ENCODE measurements around the gene RCOR3.
A peak's percentile ranks its signal among the peaks of the same experiment; 100 is the strongest.
"Not testable (repeated sequence)": the region's sequence is repeated elsewhere in the genome, so short reads cannot be mapped to it uniquely, and the experiment has no call there.

Gene RCOR3

DNA sequence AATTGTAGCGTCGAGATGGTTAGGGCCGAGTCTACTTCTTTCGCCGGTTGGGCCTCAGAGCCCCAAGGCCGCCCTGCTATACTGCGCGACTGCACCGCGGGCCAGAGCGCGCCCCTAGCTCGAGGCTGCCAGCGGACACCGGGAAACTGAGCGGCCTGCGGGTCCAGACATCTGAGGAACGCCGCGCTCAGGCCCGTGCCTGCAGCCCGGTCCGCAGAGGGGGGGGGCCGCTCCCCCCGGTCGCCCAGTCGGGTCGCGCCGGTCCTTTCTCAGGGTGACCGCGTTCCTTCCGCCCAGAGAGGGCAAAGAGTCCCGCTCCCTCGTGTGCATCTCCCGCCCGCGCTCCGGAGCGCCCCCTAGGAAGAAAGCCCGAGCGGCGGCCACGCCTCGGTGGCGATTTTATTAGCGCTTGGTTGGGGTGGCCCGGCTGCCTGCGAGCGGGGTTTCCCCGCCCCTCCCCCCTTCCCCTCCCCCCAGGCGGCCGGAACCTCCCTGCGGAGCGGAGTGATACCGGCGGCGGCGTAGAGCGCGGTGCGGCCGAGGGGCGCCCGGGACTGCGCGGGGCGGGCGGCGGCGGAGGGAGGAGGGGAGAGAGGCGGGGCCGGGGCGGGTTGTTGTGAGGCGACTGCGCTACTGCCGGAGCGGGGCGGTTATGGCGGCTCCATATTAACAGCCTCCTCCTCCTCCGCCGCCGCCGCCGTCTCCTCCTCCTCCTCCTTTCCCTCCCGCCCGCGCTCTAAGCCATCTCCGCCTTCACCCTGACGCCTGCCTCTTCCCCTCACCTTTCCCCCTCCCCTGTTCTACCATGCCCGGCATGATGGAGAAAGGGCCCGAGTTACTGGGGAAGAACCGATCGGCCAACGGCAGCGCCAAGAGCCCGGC is at the start of gene RCOR3:
Gene RCOR3, plus strand, starts transcription at position 611 of the 882 bp plus-strand sequence. Its CDS starts 195 bp downstream, at position 806.
- DNase-seq: peak; percentile 93

DNA sequence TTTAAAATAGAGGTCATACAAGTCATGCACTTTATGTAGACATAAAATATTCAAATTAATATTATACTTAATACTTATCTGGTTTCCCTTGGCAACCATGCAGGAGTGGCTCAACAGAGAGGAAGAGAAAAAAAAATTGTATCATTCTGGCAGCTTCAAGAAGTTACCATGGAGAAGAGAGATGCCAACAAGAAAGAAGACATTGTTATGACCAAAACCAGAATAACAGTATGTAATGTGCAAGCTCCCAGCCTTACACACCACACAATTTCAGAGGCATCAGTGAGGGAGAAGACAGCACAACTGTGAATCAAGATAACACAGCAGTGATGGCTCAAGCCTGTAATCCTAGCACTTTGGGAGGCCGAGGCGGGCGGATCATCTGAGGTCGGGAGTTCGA is 49.1 kb upstream of the RCOR3 start:
- DNase-seq: peak; percentile 3

- no peak for DNase-seq
Measured at GRCh38 chr1:211210965-211211364, 48.2 kb upstream of the RCOR3 start.

- no peak for DNase-seq
Measured at GRCh38 chr1:211213702-211214101, 45.5 kb upstream of the RCOR3 start.

DNA sequence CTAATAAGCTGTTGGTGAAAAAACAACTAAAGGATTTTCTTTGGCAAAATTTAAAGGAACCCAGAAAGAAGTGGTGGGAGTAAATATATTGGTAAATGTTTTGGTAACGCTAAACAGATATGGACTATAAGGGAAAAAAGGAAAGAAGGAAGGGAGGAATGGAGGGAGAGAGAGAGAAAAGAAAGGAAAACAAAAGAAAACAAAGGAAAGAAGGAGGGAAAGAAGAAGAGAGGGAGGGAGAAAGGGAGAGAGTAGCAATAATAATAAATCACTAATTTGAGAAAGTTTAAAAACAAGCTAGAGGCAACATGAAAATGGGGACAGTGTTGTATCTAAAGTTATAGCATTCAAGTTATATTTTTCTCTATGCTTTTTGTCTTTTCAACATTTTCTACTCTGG is 43.6 kb upstream of the RCOR3 start:
- no peak for DNase-seq

DNA sequence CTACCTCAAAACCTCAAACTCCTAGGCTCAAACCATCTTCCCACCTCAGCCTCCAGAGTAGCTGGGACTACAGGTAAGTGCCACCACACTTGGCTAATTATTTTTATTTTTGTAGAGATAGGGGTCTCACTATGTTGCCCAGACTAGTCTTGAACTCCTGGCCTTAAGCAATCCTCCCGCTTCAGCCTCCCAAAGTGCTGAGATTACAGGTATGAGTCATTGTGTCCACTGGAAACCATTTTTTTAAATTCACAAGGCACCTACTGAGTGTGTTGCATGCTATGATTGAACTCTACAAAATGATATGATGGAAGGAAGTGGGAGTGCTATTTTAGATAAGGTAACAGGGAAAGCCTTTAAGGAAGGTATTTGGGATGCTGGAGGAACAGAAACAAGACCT is 41.8 kb upstream of the RCOR3 start:
- DNase-seq: no peak

GRCh38 chr1:211222469-211223234 is 36.5 kb upstream of the RCOR3 start:
- not testable (repeated sequence) for DNase-seq

DNA sequence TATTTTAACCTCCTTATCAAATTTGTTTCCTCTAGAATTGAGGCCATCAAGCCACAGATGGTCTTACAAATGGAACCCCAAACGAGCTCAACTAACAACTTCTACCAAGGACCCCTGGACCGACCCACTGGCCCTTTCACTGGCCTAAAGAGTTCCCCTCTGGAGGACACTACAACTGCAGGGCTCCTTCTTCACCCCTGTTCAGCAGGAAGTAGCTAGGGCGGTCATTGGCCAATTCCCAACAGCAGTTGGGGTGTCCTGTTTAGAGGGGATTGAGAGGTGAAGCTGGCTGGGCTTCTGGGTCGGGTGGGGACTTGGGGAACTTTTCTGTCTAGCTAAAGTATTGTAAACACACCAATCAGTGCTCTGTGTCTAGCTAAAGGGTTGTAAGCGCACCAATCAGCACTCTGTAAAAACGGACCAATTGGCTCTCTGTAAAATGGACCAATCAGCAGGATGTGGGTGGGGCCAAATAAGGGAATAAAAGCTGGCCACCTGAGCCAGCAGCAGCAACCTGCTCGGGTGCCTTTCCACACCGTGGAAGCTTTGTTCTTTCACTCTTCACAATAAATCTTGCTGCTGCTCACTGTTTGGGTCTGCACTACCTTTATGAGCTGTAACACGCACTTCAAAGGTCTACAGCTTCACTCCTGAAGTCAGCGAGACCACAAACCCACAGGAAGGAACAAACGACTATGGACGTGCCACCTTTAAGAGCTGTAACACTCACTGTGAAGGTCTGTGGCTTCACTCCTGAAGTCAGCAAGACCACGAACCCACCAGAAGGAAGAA is 30.4 kb upstream of the RCOR3 start:
- not testable (repeated sequence) for DNase-seq

- no peak for DNase-seq
Measured at GRCh38 chr1:211229365-211229759, 29.8 kb upstream of the RCOR3 start.

GRCh38 chr1:211231873-211232272 is 27.3 kb upstream of the RCOR3 start:
- peak; percentile 30 for DNase-seq

GRCh38 chr1:211236633-211237320 is 22.4 kb upstream of the RCOR3 start:
- DNase-seq: no peak

- no peak for DNase-seq
Measured at GRCh38 chr1:211237579-211237978, 21.6 kb upstream of the RCOR3 start.

DNA sequence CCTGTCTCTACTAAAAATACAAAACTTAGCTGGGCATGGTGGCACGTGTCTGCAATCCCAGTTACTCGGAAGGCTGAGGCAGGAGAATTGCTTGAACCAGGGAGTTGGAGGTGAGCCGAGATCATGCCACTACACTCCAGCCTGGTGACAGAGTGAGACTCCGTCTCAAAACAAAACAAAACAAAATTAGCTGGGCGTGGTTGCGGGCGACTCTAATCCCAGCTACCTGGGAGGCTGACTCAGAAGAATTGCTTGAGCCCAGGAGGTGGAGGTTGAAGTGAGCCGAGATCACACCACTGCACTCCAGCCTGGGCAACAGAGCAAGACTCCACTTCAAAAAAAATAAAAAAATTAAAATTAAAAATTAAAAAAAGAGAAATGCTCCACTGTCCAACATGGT is 18.6 kb upstream of the RCOR3 start:
- not testable (repeated sequence) for DNase-seq

DNA sequence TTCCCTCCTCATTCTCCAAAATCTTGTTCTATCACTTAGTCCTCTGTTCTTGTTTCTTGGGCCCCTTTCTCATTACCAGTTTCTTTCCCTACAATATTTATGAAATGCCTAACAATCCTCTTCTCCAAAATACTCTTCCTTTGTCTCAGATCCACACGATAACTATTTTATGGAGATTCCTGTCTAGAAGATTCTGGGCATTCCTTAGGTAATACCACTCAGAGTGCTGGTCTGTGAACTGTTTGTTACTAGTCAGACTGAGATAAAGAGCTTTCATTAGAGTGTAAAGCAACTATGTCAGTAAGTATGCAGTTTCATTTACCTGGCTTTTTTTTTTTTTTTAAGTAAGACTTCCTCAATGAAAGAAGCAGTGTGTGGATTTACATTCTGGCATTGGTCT is 18.1 kb upstream of the RCOR3 start:
- DNase-seq: no peak

GRCh38 chr1:211243639-211244038 is 15.5 kb upstream of the RCOR3 start:
- DNase-seq: not testable (repeated sequence)

GRCh38 chr1:211246583-211246982 is 12.6 kb upstream of the RCOR3 start:
- DNase-seq: not testable (repeated sequence)

GRCh38 chr1:211247921-211248320 is 11.2 kb upstream of the RCOR3 start:
- peak; percentile 66 for DNase-seq

- DNase-seq: not testable (repeated sequence)
Measured at GRCh38 chr1:211249611-211250010, 9.6 kb upstream of the RCOR3 start.

DNA sequence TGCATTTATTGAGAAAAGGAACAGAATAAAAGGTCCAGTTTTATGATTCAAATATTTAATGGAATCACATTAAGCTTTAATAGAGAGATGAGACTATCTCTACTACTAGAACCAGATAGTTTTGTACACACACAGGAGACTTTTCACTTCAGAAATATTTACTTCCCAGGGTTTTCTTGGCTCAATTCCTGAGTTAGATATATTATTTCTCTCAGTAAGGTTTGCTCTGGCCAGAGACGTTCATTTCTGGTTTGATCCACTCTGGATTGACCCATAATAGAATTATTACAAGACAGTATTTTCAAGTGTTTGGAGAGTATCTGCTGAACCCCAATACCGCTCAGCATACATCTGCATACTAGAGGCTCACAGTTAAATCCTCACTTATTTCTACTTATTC is 1.3 kb upstream of the RCOR3 start:
- no peak for DNase-seq

- DNase-seq: peak; percentile 92
Measured at GRCh38 chr1:211258310-211258755, 833 bp upstream of the RCOR3 start.

DNA sequence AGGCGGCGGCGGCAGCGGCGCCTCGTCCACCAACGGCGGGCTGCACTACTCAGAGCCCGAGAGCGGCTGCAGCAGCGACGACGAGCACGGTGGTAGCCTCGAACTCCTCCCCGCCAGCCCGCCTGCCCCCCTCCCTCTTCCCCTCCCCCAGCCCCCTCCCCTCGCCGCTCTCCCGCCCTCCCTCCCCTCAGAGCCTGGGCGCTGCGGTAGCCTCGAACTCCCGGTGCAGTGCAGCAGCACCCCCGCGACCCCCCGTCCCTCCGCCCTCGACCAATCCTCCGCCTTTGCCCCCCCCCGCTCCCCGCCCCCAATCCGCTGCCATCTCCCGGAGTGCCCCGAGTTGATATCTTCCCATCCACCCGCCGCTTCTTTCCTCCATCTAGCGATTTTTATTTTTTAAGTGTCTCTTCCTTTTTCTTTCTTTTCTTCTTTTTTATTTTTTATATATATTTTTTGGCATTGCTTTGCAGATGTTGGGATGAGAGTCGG is 516 bp downstream of the RCOR3 start:
- DNase-seq: peak; percentile 82
